ENCODE data around the gene ZNF888. TPM values are rescaled to one million over a fixed set of nuclear protein-coding genes. Genes with fewer than 3 reads are reported as not detected.
A peak's percentile ranks its signal among the peaks of the same experiment; 100 is the strongest.

ZNF888 gene
- total RNA-seq, 6 experiments from 2014 or later, result 0.37 to 2.0 (median 0.76) TPM

GRCh38 chr19:52961981-52962380 is 38.8 kb upstream of the ZNF888 start:
- TF ChIP-seq POLR2A (IDR thresholded peaks at IDR 0.05) (no peak), CTCF (IDR thresholded peaks at IDR 0.05) (no peak)
- Histone ChIP-seq H3K9me3 (peaks cover 0 to 16% (median 0%) of the 10 kb centered on the region in 4 donors), H3K36me3 (peaks cover 0 to 3% (median 0%) of the 10 kb centered on the region in 4 donors), H3K27ac (peak overlapping the region in 1 of 3 donors; percentile 17), H3K4me1 (peaks cover 0 to 6% (median 0%) of the 10 kb centered on the region in 4 donors), H3K27me3 (no peaks in the 10 kb centered on the region), H3K4me3 (peak overlapping the region; percentile 42 to 68 (median 64))
- WGBS (ENCODE audit: insufficient coverage, low coverage, low lambda C conversion rate, missing lambda C conversion rate), result 30% methylated on average over 5 of the region's 5 CpGs
- ATAC-seq, result no peak
- intact Hi-C loops (cut with DNase I), result no loop called here
- no peak for DNase-seq

GRCh38 chr19:52959613-52960295 is 36.5 kb upstream of the ZNF888 start:
- ATAC-seq, result no peak
- WGBS (ENCODE audit: insufficient coverage, low coverage, low lambda C conversion rate, missing lambda C conversion rate), result 75% methylated on average over 5 of the region's 11 CpGs
- Histone ChIP-seq H3K9me3 (peaks cover 0 to 14% (median 0%) of the 10 kb centered on the region in 4 donors), H3K36me3 (peaks cover 0 to 9% (median 6%) of the 10 kb centered on the region in 4 donors), H3K27me3 (no peaks in the 10 kb centered on the region), H3K27ac (no peak overlapping the region), H3K4me3 (no peak overlapping the region), H3K4me1 (peaks cover 0 to 6% (median 0%) of the 10 kb centered on the region in 4 donors)
- intact Hi-C loops (cut with DNase I), result no loop called here
- DNase-seq, result no peak
- TF ChIP-seq POLR2A (IDR thresholded peaks at IDR 0.05) (no peak), CTCF (IDR thresholded peaks at IDR 0.05) (no peak)

GRCh38 chr19:52957591-52957990 is 34.4 kb upstream of the ZNF888 start:
- no peak overlapping the region for H3K27ac ChIP-seq
- H3K4me1 ChIP-seq, result no peaks in the 10 kb centered on the region
- ATAC-seq, result no peak
- DNase-seq, result no peak
- H3K9me3 ChIP-seq, result peaks cover 0 to 19% (median under 1%) of the 10 kb centered on the region in 4 donors
- WGBS (ENCODE audit: insufficient coverage, low coverage, low lambda C conversion rate, missing lambda C conversion rate), result 78% methylated on average over 4 of the region's 8 CpGs
- no peak overlapping the region for H3K4me3 ChIP-seq
- H3K27me3 ChIP-seq, result no peaks in the 10 kb centered on the region
- intact Hi-C loops (cut with DNase I), result no loop called here
- TF ChIP-seq CTCF (IDR thresholded peaks at IDR 0.05) (no peak), POLR2A (IDR thresholded peaks at IDR 0.05) (no peak)
- H3K36me3 ChIP-seq, result peaks cover 0 to 22% (median 9%) of the 10 kb centered on the region in 4 donors

- H3K4me1 ChIP-seq, result no peaks in the 10 kb centered on the region
- intact Hi-C loops (cut with DNase I), result no loop called here
- H3K27ac ChIP-seq, result no peak overlapping the region
- 93% methylated on average over 7 of the region's 10 CpGs for whole genome bisulfite sequencing (ENCODE audit: insufficient coverage, low coverage, low lambda C conversion rate, missing lambda C conversion rate)
- DNase-seq (no peak), ATAC-seq (no peak)
- H3K36me3 ChIP-seq, result peaks cover 0 to 28% (median 11%) of the 10 kb centered on the region in 4 donors
- no peaks in the 10 kb centered on the region for H3K27me3 ChIP-seq
- H3K9me3 ChIP-seq, result peaks cover 0 to 23% (median 1%) of the 10 kb centered on the region in 4 donors
- H3K4me3 ChIP-seq, result no peak overlapping the region
- no peak for TF ChIP-seq CTCF (IDR thresholded peaks at IDR 0.05)
- TF ChIP-seq POLR2A (IDR thresholded peaks at IDR 0.05), result no peak
Measured at GRCh38 chr19:52956917-52957316, 33.7 kb upstream of the ZNF888 start.
